ENCODE results near the gene STK35. TPM values are rescaled to one million over a fixed set of nuclear protein-coding genes. Genes with fewer than 3 reads are reported as not detected.

Gene STK35
- total RNA-seq: 10 to 100 TPM; 17.5 to 18.2 TPM

DNA sequence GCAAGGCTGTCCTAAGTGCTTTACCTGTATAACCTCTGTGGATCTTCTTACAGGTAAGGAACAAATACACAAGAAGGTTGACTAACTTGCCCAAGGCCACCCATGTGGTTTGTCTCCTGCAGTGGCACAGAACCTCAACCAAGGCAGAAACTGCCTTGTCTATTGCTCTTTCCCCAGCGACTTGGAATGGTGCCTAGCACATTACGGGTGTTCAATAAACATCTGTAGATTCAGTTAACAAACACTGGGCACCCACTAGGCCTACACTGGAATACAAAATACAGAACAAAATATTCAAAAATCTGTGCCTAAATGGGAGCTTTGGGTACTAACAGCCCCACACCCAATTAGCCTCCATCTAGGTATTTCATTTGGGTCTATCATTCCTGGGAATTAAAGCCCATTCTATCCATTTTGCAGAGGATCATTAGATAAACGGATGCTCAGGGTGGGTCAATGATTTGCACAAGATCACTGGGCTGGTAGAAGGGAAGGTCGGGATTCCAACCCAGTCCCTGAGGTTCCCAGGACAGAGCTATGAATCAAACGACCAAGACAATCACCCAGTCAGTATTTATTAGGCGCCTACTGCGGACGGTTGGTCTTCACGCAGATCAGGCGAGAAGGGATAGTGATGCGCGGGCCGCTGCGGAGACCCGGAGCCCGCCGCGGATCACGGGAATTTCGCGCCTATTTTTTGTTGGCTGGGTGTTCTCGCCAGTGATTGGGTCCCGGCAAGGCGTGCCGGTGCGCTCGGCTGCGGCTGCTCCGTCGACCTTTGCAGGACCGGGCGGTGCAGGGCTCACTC is at the start of gene STK35:
STK35 (plus strand) TSS at position 771 of the 808 bp plus-strand sequence. CDS start 55 bp downstream, outside the sequence.
- peaks cover 33% of the 10 kb centered on the region for H3K4me1 Mint-ChIP-seq
- H3K27ac Mint-ChIP-seq: peak within 1 kb of the TSS; percentile 100
- H3K9me3 Mint-ChIP-seq (ENCODE audit: low read depth): no peaks in the 10 kb centered on the region
- H3K4me3 Mint-ChIP-seq: peak within 1 kb of the TSS; percentile 82
- ATAC-seq: no peak
- DNase-seq: peak; percentile 78
- H3K36me3 Mint-ChIP-seq: peaks cover 11% of the 10 kb centered on the region
- H3K27me3 Mint-ChIP-seq: no peaks in the 10 kb centered on the region
- CTCF ChIA-PET: interaction anchor here (1.1 to 3.5 kb wide), 2 partner anchors 8 to 332 kb away, joined by 3 to 20 read pairs; no protein-coding TSS in a partner anchor

DNA sequence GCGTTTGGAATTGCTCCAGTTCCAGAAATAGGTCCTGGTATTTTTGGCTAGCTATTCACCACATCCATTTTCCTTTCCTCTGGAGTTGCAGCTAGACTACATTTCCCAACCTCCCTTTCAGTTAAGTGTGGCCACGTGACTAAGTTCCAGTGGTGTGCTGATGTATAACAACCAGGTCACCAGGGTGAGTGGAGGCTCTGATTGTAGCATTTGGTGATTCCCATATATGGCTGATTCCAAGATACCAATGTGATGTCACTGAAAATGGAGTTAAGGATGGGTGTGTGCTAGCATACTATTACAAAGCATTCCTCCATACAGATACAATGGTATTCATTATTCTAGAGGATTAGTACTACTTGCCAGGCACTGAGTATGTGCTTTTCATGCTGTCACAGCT is 49.7 kb upstream of the STK35 start:
- Mint-ChIP-seq H3K4me3 (no peak overlapping the region), H3K27ac (no peak overlapping the region), H3K36me3 (no peaks in the 10 kb centered on the region), H3K9me3 (ENCODE audit: low read depth) (no peaks in the 10 kb centered on the region), H3K4me1 (no peaks in the 10 kb centered on the region), H3K27me3 (peaks cover 34% of the 10 kb centered on the region)
- no peak for ATAC-seq
- no peak for DNase-seq
- CTCF ChIA-PET: no interaction called here

DNA sequence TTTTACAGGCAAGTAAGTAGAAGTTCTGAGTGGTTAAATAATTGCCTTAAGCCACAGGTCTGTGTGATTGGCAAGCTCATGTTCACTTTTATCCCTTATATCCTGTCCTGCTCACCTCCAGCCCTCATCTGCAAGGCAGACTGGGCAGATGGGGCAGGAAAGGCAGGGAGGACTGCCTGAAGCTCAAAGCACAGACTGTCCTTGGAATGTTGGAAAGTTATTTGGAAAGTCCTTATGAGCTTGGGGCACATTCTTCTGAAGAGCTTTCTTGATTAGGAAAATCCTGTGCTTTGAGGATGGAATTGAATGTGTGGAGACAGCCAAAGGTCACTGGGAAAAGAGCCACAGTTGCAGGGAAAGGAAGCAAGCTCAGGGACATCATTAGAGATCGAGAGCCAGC is 48.9 kb upstream of the STK35 start:
- DNase-seq (no peak), ATAC-seq (no peak)
- peaks cover 34% of the 10 kb centered on the region for H3K27me3 Mint-ChIP-seq
- H3K4me1 Mint-ChIP-seq: no peaks in the 10 kb centered on the region
- no peak overlapping the region for H3K27ac Mint-ChIP-seq
- CTCF ChIA-PET: interaction anchor here (0.6 kb wide), 1 partner anchor 254 kb away, joined by 3 read pairs; no protein-coding TSS in a partner anchor
- H3K36me3 Mint-ChIP-seq: no peaks in the 10 kb centered on the region
- H3K9me3 Mint-ChIP-seq (ENCODE audit: low read depth): no peaks in the 10 kb centered on the region
- H3K4me3 Mint-ChIP-seq: no peak overlapping the region

DNA sequence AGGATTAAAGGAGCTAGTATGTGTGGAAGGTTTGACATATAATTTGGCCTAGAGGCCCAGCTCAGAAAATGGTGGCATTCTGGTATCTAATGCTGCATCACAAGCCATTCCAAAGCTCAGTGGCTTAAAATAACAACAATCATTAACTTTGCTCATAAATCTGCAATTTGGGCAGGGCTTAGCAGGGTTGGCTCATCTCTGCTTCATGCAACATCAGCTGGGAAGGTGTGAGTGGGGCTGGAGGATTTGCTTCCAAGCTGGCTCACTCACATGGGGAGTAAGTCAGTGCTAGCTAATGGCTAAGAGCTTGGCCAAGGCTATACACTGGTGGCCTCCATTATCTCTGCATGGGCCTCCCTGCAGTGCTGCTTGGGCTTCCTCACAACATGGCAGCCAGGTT is 48.0 kb upstream of the STK35 start:
- DNase-seq (no peak), ATAC-seq (no peak)
- no peaks in the 10 kb centered on the region for H3K9me3 Mint-ChIP-seq (ENCODE audit: low read depth)
- H3K4me3 Mint-ChIP-seq: no peak overlapping the region
- peaks cover 28% of the 10 kb centered on the region for H3K27me3 Mint-ChIP-seq
- H3K27ac Mint-ChIP-seq: no peak overlapping the region
- no peaks in the 10 kb centered on the region for H3K4me1 Mint-ChIP-seq
- CTCF ChIA-PET: no interaction called here
- no peaks in the 10 kb centered on the region for H3K36me3 Mint-ChIP-seq

DNA sequence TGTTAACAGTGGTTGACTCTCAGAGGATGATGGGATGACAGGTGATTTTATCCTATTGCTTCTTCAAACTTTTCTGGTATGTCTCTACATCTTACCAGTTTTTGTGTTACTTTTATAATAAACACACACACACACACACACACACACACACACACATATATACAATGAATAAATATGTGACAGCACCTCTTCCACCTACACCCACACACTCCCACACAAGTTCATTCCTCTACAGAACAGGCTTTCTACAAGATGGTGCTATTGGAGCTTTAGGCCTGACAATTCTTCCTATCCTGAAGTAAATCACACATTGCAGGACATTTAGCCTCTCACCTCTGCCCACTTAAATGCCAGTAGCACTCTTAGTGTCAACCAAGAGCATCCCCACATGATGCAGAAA is 46.7 kb upstream of the STK35 start:
- Mint-ChIP-seq H3K27ac (no peak overlapping the region), H3K4me3 (no peak overlapping the region), H3K36me3 (no peaks in the 10 kb centered on the region), H3K4me1 (no peaks in the 10 kb centered on the region), H3K27me3 (peaks cover 23% of the 10 kb centered on the region), H3K9me3 (ENCODE audit: low read depth) (no peaks in the 10 kb centered on the region)
- CTCF ChIA-PET: interaction anchor here (1.0 kb wide), 1 partner anchor 38 kb away, joined by 3 read pairs; no protein-coding TSS in a partner anchor
- ATAC-seq: no peak
- DNase-seq: no peak

DNA sequence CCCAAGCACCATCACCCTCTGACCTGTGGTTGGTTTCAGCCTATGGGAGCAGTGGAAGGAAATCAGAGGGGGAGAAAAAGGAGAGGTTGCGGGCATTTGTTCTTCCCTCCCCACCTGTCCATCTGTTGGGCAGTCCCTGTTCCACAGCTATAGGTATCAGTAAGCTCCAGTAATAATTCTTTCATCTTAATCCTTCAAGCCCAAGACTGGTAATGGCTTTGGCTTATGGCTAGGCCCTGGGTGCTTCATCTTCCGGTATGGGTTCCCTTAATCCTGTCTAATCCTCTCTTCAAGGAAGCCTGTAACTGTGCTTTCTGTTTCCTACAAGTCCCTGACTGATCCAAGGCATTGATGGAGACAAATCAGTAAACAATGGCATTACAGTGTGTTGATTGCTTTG is 42.2 kb upstream of the STK35 start:
- Mint-ChIP-seq H3K27me3 (peaks cover 10% of the 10 kb centered on the region), H3K27ac (no peak overlapping the region), H3K9me3 (ENCODE audit: low read depth) (no peaks in the 10 kb centered on the region), H3K36me3 (no peaks in the 10 kb centered on the region), H3K4me3 (no peak overlapping the region), H3K4me1 (no peaks in the 10 kb centered on the region)
- no peak for DNase-seq
- ATAC-seq: no peak
- CTCF ChIA-PET: no interaction called here

DNA sequence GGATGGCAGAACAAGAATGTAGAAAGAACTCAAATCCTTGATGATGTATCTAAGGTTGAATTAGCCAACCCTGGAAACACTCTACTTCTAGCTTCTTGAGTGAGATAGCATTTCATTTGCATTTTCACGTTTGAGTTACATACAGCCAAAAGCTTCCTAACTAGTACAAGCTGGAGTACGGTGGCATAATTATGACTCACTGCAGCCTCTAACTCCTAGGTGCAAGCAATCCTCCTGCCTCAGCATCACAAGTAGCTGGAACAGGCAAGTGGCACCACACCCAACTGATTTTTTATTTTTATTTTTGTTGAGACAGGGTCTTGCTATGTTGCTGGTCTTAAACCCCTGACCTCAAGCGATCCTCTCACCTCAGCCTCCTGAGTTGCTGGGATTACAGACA is 36.5 kb upstream of the STK35 start:
- no peak for ATAC-seq
- no peak overlapping the region for H3K4me3 Mint-ChIP-seq
- CTCF ChIA-PET: interaction anchor here (0.8 kb wide), 1 partner anchor 15 kb away, joined by 3 read pairs; no protein-coding TSS in a partner anchor
- no peaks in the 10 kb centered on the region for H3K9me3 Mint-ChIP-seq (ENCODE audit: low read depth)
- no peaks in the 10 kb centered on the region for H3K36me3 Mint-ChIP-seq
- peaks cover 34% of the 10 kb centered on the region for H3K27me3 Mint-ChIP-seq
- no peak overlapping the region for H3K27ac Mint-ChIP-seq
- DNase-seq: no peak
- H3K4me1 Mint-ChIP-seq: no peaks in the 10 kb centered on the region

DNA sequence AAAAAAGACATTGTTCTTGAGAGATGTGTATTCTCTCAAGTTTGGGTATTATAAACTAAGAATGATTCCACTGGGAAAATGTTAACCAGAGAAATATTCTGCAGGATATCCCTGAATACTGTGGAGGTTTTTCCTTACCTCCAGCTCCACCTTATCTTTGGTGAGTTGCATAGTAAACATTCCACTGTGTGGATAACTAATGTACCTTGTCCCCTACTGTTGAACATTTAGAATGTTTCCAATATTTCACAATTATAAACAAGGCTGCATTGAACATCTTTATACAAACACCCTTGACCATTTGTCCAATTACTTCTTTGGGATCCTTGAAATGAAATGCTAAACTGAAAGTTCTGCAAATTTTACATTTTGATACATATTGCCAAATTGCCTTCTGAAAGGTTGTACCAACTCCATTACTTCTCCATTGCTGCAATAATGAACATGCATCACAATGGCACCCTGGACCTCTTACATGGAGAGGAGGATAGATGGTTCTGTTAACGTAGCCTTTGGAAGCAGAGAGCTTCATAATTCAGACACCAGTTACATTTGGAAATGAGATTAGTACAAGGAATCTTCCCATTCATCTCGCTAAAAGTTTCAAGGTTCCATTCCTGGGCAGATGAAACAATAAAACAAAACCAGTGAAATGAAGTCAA is 35.0 kb upstream of the STK35 start:
- DNase-seq: no peak
- Mint-ChIP-seq H3K27ac (no peak overlapping the region), H3K9me3 (ENCODE audit: low read depth) (no peaks in the 10 kb centered on the region), H3K36me3 (no peaks in the 10 kb centered on the region), H3K27me3 (peaks cover 34% of the 10 kb centered on the region), H3K4me1 (no peaks in the 10 kb centered on the region), H3K4me3 (no peak overlapping the region)
- ATAC-seq: no peak
- CTCF ChIA-PET: interaction anchor here (1.1 kb wide), 1 partner anchor 10 kb away, joined by 3 read pairs; no protein-coding TSS in a partner anchor

DNA sequence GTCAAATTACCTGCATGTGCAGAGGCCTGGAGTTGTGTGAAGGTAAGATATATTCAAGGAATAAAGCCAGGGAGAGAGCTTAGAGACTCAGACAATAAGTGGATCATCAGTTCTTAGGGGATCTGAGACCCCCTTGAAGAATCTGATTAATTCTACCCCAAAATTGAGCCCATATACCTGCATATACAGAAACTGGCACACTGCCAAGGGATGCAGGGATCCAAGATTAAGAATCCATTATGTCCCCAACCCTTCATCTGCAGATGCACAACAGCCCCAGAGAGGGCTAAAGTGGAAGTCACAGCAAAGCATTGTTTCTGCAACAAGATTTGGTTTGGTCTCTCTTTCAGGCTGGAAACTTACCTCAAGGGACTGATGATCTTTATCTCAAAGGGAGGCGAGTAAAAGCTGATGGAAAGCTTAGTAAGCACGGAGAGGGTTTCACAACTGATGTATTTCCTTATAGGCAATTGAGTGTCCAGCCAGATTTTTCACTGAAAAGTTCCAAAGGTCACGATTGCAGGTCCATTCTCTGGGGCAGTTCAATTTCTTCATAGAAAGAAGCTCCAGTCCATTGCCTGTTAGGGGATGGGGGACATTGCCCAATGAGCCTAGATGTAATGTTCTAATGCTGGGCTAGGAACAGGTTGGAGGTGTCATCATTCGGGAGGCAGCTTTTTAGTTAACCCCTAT is 20.9 kb upstream of the STK35 start:
- Mint-ChIP-seq H3K9me3 (ENCODE audit: low read depth) (no peaks in the 10 kb centered on the region), H3K4me1 (no peaks in the 10 kb centered on the region), H3K36me3 (no peaks in the 10 kb centered on the region), H3K4me3 (no peak overlapping the region), H3K27me3 (peaks cover 27% of the 10 kb centered on the region), H3K27ac (no peak overlapping the region)
- ATAC-seq (no peak), DNase-seq (no peak)
- CTCF ChIA-PET: interaction anchor here (0.5 kb wide), 1 partner anchor 281 kb away, joined by 5 read pairs; no protein-coding TSS in a partner anchor

DNA sequence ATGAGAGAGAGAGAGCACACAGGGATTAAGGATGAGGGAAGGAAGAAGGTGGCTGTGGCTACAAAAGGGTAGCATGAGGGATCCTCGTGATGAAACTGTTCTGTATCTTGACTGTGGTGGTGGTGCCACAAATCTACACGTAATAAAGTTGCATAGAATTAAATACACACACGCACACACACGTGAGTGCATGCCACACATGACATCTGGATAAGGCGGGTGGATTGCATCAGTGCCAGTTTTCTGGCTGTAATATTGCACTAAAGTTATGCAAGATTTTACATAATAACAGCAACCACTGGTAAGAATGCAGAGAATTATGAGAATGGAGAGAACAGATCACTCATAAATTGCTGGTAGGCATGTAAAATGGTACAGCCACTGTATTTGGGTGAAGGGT is 16.9 kb upstream of the STK35 start:
- DNase-seq (no peak), ATAC-seq (no peak)
- CTCF ChIA-PET: no interaction called here
- H3K27ac Mint-ChIP-seq: no peak overlapping the region
- H3K4me3 Mint-ChIP-seq: no peak overlapping the region
- no peaks in the 10 kb centered on the region for H3K9me3 Mint-ChIP-seq (ENCODE audit: low read depth)
- H3K27me3 Mint-ChIP-seq: peaks cover 41% of the 10 kb centered on the region
- H3K4me1 Mint-ChIP-seq: no peaks in the 10 kb centered on the region
- H3K36me3 Mint-ChIP-seq: no peaks in the 10 kb centered on the region

DNA sequence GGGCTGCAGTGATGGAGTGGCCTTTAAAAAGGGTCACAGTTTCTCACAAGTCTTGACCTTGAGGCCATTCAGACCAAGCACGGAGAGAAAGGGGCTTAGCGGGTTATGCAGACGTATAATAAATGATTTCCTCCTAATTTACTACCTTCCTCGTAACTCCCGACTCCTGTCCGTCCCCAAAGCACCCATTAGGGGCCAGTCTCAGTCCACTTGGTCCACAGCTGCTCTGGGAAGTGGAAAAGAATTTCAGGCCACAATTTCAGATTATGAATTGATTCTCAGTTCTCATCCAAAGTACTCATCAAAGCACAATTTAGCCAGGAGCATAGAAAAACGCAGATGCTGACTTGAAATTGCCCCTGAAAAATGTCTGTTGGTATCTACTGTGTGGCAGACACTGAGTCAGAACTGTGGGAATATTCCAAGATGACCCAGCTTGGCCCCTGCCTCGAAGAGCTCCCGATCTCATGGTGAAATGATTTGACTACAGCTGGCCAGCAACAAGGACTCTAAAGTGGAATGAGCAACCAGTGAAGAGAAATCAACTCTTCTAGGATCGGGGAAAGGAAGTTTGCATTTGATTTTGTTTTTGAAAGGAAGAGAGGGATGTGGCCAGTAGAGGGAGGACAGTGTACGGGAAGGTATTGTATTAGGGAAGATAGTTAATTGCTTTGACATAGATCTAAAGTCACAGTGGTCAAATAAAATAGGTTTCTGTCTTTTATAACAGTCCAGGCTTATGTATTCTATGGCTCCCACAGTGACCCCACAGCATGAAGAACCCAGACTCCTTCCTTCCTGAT is 15.2 kb upstream of the STK35 start:
- H3K36me3 Mint-ChIP-seq: no peaks in the 10 kb centered on the region
- peaks cover 49% of the 10 kb centered on the region for H3K27me3 Mint-ChIP-seq
- no peak overlapping the region for H3K4me3 Mint-ChIP-seq
- no peaks in the 10 kb centered on the region for H3K4me1 Mint-ChIP-seq
- no peaks in the 10 kb centered on the region for H3K9me3 Mint-ChIP-seq (ENCODE audit: low read depth)
- CTCF ChIA-PET: no interaction called here
- H3K27ac Mint-ChIP-seq: no peak overlapping the region
- ATAC-seq: no peak
- no peak for DNase-seq

DNA sequence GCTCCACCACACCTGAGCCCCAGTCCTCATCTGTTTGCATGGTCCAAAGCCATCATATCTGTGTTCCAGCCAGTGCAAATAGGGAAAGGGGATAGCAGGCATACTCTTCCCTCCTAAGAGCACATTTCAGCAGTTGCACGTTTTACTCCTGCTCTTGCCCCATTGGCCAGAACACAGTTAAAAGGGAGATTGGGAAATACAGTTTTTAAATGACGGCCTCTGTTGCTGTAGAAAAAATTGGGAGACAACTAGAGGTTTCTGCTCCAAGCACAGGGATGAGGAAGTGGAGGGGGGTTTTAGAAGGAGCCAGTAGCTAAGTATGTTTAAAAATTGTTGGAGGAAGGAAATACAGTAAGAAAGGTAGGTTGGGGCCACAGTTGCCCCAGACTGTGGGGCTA is 14.6 kb upstream of the STK35 start:
- no peaks in the 10 kb centered on the region for H3K4me1 Mint-ChIP-seq
- H3K36me3 Mint-ChIP-seq: no peaks in the 10 kb centered on the region
- ATAC-seq (no peak), DNase-seq (no peak)
- CTCF ChIA-PET: no interaction called here
- peaks cover 49% of the 10 kb centered on the region for H3K27me3 Mint-ChIP-seq
- H3K27ac Mint-ChIP-seq: no peak overlapping the region
- H3K4me3 Mint-ChIP-seq: no peak overlapping the region
- no peaks in the 10 kb centered on the region for H3K9me3 Mint-ChIP-seq (ENCODE audit: low read depth)

DNA sequence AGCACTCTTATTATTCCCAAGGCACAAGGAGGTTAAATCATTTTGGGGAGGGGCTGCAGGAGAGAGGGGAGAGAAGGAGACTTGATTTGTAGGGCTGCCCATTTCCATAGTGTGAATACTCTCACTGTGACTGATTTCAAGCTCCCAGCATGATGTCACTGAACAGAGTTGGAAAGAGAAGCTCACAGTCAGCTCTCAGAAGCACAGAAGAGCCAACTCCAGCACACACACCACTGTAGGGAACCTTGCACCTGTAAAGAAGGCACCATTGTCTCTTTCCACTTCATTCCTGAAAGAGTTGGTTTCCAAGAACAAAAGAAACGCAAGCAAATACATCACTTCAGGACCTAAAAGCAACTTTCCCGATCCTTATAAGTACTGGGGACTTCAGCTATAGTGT is 12.7 kb upstream of the STK35 start:
- H3K27ac Mint-ChIP-seq: no peak overlapping the region
- H3K4me3 Mint-ChIP-seq: no peak overlapping the region
- peaks cover 2% of the 10 kb centered on the region for H3K4me1 Mint-ChIP-seq
- H3K36me3 Mint-ChIP-seq: no peaks in the 10 kb centered on the region
- DNase-seq (no peak), ATAC-seq (no peak)
- H3K27me3 Mint-ChIP-seq: peaks cover 53% of the 10 kb centered on the region
- no peaks in the 10 kb centered on the region for H3K9me3 Mint-ChIP-seq (ENCODE audit: low read depth)
- CTCF ChIA-PET: no interaction called here
